Measurements from ENCODE around the gene CHMP5.
A peak's percentile ranks its signal among the peaks of the same experiment; 100 is the strongest.

The CHMP5 gene

DNA sequence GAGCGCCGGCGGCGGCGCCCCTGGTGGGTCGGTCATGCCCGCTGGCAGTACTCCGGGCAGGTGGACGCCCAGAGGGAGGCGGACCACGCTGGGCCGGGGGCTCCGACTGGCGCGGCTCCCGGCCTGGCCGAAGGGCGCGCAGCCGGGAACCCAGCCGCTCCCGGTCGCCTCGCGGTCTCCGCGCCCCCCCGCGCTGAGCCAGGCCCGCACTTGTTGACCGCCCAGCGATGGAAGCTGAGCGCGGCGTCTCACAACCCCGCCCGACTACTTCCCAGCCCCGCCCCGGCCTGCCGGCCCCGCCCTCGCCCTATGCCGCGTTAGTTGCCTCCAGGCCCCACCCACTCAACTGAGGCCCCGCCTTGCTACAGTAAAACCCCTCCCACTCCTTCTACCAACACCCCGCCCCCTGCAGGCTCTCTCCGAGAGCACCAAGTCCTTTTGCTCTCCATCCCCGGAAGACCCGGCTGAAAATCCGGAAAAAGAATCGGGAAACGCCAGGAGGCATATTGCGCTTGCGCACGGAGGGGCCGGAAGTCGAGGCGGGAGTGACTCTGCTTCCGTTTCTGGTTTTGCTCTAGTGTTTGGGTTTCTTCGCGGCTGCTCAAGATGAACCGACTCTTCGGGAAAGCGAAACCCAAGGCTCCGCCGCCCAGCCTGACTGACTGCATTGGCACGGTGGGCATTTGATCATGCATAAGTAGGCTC, at the start of gene CHMP5, which contains the start of gene BAG1:
Gene CHMP5, plus strand, starts transcription at position 577 of the 705 bp plus-strand sequence. Its CDS starts 30 bp downstream, at position 607.
Gene BAG1, minus strand, starts transcription at position 236 of the 705 bp plus-strand sequence.
- DNase-seq (ENCODE audit: low read depth in 2 of 2), result peak; percentile 100

DNA sequence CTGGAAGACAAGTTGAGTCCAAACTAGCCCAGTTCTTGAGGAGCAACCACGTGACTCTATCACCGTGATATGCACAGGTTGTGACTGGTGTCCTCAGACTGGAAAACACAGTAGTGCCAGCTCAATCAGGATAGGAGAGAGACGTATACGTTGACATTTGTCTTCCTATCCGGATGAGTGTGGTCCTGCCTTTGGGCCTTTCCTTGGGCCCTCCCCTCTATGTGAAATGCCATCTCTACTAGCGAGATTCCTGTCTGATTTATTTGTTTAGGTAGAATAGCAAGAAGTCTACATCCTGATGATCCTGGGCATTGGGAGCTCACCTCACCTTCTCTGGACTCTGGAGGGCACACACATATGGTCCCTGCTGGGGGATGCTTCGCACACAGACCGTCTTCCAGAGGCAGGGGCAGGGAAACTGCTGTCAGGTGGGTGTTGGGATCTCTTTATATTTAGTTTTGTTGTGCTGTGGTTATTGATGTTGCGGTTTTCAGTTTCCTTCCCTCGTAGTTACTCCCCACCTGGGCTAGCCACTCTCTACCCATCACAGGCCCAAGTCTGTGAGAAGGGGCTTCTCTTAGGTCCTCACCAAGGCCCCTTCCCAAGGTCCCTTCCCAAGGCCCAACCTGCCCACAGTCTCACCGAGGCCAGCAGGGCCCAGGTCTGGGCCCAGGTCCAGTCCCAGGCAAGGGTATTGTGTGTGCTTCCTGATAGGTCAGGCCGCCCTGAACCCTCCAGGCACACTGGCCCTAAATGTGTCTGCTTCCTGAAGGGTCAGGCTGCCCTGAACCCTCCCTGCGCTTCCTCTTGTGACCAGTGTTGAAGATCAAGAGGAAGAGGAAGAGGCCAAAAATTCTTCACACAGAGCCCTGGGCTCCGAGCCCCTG, 43.9 kb upstream of the CHMP5 start:
- DNase-seq (ENCODE audit: low read depth in 2 of 2), result no peak

DNA sequence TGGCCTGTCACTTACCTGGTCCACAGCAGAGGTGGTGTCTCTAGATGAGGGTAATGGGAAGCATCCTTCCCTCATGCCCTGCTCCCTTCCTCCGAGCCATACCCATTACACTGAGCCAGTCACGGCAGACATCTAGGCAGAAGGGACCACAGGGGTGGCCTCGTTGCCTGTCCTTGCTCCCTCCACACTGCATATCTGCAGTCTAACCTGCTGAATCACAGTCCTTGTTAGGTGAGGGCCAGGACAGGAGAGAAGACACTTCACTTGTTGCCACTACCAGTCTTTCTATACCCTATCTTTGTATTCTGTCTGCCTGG, 43.3 kb upstream of the CHMP5 start:
- DNase-seq (ENCODE audit: low read depth in 2 of 2), result no peak

DNA sequence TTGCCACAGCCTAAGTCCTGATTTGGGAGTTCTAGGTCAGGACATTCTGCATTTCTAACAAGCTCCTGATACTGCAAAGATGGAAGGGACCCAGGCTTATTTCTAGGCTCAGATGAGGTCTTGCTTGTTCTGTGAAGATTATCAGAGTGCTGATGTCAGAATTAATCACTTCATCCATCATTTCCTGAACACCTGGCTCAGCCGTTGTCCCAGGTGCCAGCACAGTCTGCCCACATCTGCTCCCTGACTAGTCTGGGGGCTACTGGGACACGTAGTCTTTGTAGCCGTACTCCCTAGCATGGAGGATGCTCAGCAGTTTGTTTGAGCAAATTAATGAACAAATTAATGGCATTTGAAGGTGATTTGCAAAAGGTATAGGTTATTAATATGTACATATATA, 42.8 kb upstream of the CHMP5 start:
- no peak for DNase-seq (ENCODE audit: low read depth in 2 of 2)

DNA sequence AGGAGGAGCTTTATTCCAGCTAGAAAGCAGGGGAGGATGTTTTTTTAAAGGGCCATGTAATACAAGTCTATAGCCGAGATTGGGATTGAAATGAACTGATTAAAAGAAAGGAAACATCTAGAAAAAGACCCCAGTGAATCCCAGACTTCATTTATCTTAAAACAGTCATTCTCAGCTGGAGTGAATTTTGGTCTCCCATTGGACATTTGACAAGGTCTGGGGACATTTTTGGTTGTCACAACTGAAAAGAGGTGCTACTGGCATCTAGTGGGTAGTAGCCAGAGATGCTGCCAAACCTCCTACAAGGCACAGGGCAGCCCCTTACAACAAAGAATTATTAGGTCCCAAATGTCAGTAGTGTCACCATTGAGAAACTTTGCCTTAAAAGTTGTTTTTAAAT, 41.2 kb upstream of the CHMP5 start:
- no peak for DNase-seq (ENCODE audit: low read depth in 2 of 2)

DNA sequence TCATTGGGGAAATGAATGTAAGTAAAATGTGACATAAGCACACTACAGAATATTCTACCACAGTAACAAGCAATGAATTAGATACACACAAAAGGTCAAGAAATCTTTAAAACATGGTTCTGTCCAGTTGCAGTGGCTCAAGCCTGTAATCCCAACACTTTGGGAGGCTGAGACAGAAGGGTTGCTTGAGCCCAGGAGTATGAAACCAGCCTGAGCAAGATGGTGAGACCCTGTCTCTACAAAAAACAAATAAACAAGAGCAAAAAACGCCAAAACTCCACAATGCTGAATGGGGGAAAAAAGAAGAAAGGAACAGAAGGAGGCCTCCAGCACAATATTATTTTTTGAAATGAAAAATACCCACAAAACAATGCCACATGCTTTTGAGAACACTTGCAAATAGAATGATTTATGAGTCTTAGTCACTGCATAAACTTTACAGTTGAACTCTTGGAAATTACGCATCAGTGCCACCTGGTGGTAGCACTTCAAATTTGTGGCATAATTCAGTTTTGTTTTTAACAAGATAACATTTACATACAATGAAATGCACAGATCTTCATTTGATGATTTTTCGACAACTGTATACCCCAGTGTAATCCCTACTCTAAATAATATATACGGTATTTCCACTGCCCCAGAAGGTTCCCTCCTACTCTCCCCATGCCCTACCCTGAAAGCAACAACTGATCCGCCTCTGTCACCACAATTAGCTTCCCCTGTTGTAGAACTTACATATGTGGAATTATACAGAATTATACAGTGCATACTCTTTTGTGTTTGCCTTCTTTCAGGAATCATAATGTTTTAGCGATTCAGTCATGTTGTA, 39.3 kb upstream of the CHMP5 start:
- DNase-seq (ENCODE audit: low read depth in 2 of 2), result peak; percentile 39 to 68

DNA sequence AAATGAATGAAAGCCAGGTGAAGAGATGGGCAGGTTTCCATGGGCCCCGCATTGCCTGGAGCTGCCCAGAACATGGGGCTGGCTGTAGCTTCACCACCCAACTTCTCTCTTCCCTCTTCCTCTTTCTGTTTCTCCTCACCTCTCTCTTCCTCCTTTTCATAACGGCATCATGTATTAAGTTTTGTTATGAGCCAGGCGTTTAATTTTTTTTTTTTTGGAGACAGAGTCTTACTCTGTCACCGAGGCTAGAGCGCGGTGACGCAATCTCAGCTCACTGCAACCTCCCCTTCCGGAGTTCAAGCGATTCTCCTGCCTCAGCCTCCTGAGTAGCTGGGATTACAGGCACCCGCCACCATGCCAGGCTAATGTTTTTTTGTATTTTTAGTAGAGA, 37.8 kb upstream of the CHMP5 start:
- DNase-seq (ENCODE audit: low read depth in 2 of 2), result no peak

DNA sequence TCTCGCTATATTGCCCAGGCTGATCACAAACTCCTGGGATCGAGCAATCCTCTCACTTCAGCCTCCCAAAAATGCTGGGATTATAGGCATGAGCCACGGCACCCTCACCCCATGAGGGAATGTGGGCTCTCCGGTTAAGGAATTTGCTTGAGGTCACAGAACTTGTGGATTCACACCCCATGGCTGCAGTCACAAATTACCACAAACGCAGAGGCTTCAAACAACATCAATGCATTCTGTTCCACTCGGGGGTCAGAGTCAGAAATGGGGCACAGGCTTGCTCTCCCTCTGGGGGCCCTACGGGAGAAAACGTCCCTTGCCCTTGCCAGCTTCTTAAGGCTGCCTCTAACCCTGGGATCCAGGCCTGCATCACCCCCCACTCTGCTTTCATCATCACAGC, 37.1 kb upstream of the CHMP5 start:
- no peak for DNase-seq (ENCODE audit: low read depth in 2 of 2)

DNA sequence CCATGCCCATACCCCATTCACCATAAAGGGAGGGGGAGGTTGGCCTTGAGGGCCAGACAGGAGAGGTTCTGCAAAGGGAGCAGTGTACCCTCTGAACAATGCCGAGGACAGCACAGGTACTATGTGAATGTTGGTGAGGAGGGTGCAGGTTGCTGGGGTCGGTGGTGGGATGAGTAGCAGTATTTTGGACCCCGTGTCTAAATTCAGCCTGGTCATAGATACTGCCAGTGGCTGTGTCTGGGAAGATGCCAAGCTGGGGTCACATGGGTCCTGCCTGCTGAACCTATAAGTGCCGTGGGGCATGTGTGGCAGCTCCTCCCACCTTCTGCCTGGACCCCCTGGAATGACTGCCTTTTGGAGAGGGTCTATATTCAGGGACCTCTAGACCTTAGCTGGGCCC, 36.2 kb upstream of the CHMP5 start:
- DNase-seq (ENCODE audit: low read depth in 2 of 2), result no peak

DNA sequence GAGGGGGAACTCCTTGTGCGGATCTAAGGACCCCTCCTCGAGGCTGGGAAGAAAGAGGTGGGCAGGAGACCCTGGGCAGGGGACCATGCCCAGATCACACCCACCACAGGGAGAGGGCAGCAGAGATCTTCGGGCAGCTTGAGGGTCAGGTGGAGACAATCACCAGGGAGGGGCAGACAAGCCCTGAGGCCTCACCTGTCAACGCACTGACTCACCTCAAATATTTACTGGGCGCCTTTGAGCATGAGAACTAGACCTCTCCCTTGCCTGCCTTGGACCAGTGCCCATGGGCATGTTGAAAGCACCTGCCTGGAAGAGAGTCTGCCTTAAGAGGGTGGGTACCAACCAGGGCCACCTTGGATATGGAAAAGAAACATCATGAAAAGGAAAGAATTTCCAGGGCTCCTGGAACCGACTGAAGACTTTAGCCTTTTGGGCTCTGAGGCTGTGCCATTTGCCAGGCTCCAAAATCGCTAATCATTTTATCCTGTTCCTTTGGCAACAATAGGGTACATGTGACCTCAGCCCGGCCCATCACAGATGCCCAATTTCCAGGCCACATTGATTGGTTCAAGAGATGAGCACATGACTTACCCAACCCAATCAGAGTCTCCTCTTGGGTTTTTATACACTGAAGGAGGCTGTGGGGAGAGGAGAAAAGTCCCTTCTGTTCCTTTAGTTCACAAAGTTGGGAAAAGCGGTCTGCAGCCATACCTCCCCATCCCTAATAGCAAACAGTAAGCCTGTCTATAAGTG, 35.3 kb upstream of the CHMP5 start:
- DNase-seq (ENCODE audit: low read depth in 2 of 2), result no peak

DNA sequence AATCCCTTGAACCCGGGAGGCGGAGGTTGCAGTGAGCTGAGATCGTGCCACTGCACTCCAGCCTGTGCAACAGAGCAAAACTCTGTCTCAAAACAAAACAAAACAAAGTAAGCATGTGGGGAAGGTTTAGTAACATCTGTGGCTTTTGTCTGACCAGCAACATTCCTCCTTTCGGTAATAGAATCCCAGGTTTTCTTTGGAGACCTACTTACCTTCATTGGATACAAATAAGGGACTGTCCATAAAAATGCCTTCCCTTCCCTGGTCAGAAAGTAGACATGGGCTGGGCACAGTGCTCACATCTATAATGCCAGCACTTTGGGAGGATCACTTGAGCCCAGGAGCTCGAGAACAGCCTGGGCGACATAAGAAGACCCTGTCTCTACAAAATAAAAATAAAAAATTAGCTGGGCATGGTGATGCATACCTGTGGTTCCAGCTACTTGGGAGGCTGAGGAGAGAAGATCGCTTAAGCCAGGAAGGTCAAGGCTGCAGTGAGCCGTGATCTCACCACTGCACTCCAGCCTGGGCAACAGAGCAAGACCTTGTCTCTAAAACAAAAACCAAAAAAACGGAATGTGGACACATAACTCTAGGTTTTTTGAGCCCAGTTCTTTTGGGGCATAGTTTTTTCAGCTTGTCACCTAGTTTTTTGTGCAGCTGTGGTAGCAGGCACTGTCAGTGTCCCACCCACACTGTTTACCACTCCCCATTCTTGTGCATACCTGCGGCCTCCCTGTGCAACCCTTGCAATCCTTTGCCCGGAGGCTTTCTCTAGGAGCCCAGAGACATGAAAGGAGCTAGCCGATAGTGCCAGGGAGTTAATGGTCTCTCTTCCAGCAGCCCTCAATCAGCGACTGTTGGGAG, 33.9 kb upstream of the CHMP5 start:
- no peak for DNase-seq (ENCODE audit: low read depth in 2 of 2)

DNA sequence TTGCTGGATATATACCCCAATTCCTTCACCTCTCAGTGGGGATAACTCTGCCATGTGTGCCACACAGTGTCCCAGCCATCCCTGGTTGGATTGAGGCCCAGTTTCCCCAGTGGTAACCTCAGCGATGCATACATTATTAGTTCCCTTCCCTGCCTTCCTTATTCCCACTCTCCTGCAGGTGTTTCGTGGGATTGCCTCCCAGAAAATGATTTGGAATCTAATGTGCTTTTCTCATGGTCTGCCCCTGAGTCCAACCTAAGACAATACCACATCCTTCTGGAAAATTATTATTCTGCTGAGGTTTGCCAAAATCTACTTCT, 33.3 kb upstream of the CHMP5 start:
- DNase-seq (ENCODE audit: low read depth in 2 of 2), result no peak

DNA sequence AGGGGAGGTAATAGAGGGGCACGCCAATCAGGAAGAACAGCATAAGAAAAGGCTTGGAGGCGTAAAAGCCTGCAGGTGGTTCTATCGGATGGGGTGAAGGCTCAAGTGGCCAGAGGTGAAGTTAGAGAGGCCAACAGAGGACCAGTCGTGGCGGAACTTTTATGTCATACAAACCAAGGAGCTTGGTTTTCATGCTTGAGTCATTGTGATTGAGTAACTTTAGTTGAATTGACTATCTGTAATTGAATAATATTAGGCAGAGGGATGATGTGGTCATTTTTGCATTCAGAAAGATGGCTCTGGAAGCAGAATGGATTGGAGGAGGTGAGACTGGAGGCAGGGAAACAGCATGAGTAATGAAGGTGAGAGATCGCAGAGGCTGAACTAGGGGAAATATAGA, 32.0 kb upstream of the CHMP5 start:
- DNase-seq (ENCODE audit: low read depth in 2 of 2), result no peak

DNA sequence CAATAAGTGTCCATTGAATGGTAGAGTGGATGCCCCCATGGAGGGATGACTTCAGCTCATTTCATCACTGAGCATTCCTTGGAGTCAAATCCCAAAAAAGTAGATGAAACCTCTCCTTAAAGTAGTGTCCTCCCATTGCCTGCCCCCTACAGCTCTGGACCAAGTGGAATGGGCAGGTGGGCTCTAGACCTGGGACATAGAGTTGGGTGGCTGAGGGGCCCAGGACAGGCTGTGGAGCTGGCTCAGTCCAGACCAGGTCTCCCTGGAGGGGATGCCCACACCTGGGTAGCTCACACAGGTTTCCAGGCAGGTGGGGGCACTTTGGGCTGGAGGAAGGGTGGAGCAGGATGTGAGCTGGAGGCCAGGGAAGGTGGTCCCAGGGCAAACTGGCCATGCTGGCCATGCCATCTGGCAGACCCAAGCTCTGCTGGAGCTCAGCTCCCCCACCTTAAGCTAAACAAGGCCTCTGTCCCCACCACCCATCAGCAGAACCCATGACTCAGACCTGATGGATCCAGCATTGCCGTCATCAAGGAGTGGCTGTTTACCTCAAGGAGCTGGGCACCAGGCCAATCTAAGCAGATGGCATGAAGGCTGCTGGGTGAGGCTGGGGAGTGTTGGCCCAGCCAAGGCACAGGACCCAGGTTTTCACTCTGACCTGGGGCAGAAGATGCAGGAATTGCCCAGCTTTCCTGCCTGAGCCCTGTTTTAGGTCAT, 31.1 kb upstream of the CHMP5 start:
- DNase-seq (ENCODE audit: low read depth in 2 of 2), result no peak

DNA sequence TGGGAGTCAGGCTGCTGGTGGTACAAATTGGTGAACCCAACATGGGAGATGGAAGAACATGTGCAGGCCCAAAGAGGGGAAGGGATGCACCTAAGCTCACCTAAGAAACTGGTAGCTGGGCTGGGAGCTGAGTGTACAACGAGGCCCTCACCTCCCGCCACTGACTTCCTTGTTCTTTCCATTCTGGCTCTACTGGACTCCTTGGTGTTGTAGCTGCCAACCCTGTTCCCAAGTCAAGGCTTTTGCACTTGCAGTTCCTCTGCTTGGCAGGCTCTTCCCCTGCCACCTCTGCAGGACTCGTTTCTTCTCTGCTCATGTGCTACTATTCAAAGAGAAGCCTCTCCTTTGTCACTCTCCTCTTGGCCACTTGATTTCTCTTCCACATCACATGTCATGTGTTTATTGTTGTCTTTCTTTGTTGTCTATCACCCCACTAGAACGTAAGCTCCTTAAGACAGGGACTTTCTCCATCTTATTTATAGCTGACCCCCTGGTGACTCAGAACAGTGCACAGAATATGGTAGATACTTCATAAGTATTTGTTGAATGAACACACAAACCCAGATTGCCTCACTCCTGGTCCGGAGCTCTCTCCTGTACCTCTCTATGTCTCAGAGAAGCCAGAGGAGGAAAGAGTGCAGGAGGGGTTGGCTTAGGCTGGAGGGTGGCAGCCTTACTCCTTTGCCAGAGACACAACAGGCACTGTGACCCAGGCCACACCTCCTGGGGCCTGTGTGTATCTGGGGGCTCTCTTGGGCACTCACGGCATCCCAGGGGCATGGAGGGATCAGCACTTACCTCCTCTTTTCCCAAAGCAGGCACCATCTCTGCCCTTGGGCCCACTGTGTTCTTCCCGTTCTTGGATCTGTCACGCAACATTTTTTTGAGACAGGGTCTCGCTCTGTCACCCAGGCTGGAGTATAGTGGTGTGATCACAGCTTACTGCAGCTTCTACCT, 30.1 kb upstream of the CHMP5 start:
- DNase-seq (ENCODE audit: low read depth in 2 of 2), result no peak

DNA sequence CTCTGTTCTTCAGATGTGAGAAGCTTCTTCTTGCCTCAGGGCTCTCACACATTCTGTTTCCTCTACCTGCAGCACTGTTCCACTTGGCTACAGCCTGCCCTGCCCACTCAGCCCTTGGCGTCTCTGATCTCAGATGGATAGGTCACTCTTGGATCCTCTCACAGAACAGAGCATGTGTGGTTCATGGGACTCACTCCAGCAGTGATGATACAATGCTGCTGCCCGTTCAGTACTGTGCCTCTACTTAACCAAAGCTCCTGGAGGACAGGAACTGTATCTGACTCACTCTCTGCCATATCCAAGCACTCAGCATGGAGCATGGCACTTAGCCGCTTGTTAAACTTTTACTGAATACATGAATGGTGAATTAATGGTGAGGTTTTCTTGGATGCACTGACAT, 28.3 kb upstream of the CHMP5 start:
- DNase-seq (ENCODE audit: low read depth in 2 of 2), result no peak

DNA sequence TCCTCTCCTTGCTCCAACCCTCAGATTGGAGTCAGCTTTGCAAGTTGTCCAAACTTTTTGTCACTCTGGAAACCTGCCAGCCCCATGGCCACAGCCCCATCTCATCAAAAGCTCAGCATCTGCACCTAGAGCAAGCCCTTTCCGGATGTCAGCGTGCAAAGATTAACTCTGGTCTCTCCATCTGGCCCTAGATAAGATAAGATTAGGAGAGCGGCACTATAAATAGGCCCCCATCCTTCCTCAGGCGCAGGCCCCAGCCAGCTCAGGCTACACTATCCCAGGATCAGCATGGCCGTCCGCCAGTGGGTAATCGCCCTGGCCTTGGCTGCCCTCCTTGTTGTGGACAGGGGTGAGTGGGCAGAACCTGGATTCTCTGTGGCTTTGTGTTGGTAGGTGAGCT, 24.9 kb upstream of the CHMP5 start, which contains the start of gene SPINK4:
Gene SPINK4, plus strand, starts transcription at position 247 of the 400 bp plus-strand sequence. Its CDS starts 42 bp downstream, at position 289.
- DNase-seq (ENCODE audit: low read depth in 2 of 2), result no peak

DNA sequence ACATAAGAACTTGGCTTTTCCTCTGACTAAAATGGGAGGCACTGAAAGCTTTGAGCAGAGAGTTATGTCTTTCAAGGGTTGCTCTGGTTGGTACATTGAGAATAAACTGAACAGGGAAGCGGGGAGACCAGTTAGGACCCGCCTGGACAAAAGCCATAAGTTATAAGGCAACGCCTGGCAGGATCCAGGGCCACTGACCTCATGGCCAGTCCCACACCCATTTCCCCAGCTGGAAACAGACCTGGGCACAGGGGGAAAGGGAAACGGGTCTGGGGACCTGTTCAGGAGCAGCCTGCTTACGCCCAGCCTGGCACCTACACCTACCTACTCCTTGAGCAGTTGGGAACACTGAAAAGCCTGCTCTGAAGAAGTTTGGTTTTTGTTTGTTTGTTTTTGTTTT, 23.6 kb upstream of the CHMP5 start:
- DNase-seq (ENCODE audit: low read depth in 2 of 2), result no peak

DNA sequence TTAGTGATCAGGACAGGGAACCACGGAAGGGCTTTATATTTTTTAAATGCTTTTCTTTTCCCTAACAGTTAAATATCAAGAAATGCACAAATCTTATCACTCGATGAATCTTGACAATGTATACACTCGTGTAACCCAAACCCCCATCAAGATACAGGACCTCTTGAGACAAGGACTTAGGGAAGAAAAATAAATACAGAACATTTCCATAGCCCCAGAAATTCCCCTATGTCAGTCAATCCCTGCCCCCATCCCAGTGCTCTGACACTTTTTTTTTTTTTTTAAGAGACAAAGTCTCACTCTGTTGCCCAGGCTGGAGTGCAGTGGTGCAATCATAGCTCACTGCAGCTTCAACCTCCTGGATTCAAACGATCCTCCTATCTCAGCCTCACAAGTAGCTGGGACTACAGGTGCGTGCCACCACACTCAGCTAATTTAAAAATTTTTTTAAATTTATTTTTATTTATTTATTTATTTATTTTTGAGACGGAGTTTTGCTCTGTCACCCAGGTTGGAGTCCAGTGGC, 22.2 kb upstream of the CHMP5 start:
- no peak for DNase-seq (ENCODE audit: low read depth in 2 of 2)

All from stimulated activated CD4-positive, alpha-beta T cell treated with anti-CD3 and anti-CD28 coated beads, Interleukin-1b, Interleukin-23, amount 100 ng/mL, for 4 hours (primary cell).